ENCODE data around the gene TGFBR2. TPM values are rescaled to one million over a fixed set of nuclear protein-coding genes. Genes with fewer than 3 reads are reported as not detected.

The TGFBR2 gene
- total and polyA plus RNA-seq, 2 of the 13 experiments (the other 11 are each of a cell fraction or from before 2014, with no cell fraction given) = 82.2 to 187 TPM

DNA sequence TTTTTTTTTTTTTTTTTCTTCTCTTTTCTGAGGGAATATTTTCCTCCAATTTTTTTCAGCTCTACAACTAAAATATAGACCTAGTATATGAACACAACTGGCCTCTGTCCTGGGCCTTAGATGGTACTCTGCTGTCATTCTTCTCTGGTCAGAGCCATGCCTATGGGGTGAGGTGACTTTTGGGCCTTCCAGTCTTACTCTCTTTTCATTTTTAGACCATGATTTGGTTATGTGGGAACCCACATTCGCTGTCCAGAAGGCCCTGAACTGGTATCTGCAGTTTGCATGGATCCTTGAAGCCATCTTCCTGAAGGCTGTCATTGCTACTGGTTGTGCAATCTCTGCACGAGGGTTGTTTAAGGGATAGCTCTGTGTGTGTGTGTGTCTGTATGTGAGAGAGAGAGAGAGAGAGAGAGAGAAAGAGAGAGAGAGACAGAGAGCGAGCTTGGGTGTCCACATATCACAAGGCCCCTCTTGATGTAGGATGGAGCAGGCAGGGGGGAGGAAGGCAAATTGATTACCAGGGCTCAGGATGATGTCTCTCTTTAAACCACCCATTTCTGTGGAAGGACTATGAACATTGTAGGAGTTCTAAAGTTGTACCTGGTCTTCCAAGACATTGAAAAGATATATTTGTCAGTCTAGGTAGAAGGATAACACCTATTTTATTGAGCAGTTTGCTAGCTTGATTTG lies 6.9 kb downstream of the TGFBR2 start (continued):
- TF ChIP-seq, protein P1, sequence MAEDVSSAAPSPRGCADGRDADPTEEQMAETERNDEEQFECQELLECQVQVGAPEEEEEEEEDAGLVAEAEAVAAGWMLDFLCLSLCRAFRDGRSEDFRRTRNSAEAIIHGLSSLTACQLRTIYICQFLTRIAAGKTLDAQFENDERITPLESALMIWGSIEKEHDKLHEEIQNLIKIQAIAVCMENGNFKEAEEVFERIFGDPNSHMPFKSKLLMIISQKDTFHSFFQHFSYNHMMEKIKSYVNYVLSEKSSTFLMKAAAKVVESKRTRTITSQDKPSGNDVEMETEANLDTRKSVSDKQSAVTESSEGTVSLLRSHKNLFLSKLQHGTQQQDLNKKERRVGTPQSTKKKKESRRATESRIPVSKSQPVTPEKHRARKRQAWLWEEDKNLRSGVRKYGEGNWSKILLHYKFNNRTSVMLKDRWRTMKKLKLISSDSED (CRISPR knock-in tag; IDR thresholded peaks at IDR 0.05) = no peak
- TF ChIP-seq, protein P2, sequence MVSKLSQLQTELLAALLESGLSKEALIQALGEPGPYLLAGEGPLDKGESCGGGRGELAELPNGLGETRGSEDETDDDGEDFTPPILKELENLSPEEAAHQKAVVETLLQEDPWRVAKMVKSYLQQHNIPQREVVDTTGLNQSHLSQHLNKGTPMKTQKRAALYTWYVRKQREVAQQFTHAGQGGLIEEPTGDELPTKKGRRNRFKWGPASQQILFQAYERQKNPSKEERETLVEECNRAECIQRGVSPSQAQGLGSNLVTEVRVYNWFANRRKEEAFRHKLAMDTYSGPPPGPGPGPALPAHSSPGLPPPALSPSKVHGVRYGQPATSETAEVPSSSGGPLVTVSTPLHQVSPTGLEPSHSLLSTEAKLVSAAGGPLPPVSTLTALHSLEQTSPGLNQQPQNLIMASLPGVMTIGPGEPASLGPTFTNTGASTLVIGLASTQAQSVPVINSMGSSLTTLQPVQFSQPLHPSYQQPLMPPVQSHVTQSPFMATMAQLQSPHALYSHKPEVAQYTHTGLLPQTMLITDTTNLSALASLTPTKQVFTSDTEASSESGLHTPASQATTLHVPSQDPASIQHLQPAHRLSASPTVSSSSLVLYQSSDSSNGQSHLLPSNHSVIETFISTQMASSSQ (IDR thresholded peaks at IDR 0.05; ENCODE audit: low read depth) = no peak
- TF ChIP-seq, protein P2 (CRISPR knock-in tag; IDR thresholded peaks at IDR 0.05; ENCODE audit: borderline replicate concordance) = peak; percentile 31; the same call in 1 of the 2 replicates
- TF ChIP-seq MLLT10 (CRISPR knock-in tag; IDR thresholded peaks at IDR 0.05) (0 out of 2 replicates have a peak, but pooled peaks have one; percentile 57), NFE2L2 (IDR thresholded peaks at IDR 0.05; ENCODE audit: low read length) (no peak), ZNF317 (CRISPR knock-in tag; IDR thresholded peaks at IDR 0.05) (peak; percentile 75), SOX13 (IDR thresholded peaks at IDR 0.05) (no peak), SOX13 (CRISPR knock-in tag; conservative IDR thresholded peaks at IDR 0.05 in 1 of 2, IDR thresholded peaks at IDR 0.05 in 1 of 2) (peak in 1 of 2 experiments; percentile 31; a peak in 1 of 4 replicates), JUND (CRISPR knock-in tag; IDR thresholded peaks at IDR 0.05) (no peak), KMT2B (CRISPR knock-in tag; IDR thresholded peaks at IDR 0.05) (no peak), ZNF552 (CRISPR knock-in tag; IDR thresholded peaks at IDR 0.05; ENCODE audit: borderline replicate concordance) (peak; percentile 90; the same call in 1 of the 2 replicates), EP300 (IDR thresholded peaks at IDR 0.05; ENCODE audit: low read depth in 2 of 2, low read length in 2 of 2) (0 out of 4 replicates have a peak, but pooled peaks of 1 of the 2 experiments have one; percentile 23), EP300 (CRISPR knock-in tag; IDR thresholded peaks at IDR 0.05; ENCODE audit: borderline replicate concordance) (no peak), RARA (CRISPR knock-in tag; IDR thresholded peaks at IDR 0.05) (no peak), NR2F2 (IDR thresholded peaks at IDR 0.05; ENCODE audit: borderline replicate concordance, low read depth) (no peak)
- TF ChIP-seq, protein P3, sequence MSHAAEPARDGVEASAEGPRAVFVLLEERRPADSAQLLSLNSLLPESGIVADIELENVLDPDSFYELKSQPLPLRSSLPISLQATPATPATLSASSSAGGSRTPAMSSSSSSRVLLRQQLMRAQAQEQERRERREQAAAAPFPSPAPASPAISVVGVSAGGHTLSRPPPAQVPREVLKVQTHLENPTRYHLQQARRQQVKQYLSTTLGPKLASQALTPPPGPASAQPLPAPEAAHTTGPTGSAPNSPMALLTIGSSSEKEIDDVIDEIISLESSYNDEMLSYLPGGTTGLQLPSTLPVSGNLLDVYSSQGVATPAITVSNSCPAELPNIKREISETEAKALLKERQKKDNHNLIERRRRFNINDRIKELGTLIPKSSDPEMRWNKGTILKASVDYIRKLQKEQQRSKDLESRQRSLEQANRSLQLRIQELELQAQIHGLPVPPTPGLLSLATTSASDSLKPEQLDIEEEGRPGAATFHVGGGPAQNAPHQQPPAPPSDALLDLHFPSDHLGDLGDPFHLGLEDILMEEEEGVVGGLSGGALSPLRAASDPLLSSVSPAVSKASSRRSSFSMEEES (CRISPR knock-in tag; IDR thresholded peaks at IDR 0.05) = no peak
- TF ChIP-seq, protein P4, sequence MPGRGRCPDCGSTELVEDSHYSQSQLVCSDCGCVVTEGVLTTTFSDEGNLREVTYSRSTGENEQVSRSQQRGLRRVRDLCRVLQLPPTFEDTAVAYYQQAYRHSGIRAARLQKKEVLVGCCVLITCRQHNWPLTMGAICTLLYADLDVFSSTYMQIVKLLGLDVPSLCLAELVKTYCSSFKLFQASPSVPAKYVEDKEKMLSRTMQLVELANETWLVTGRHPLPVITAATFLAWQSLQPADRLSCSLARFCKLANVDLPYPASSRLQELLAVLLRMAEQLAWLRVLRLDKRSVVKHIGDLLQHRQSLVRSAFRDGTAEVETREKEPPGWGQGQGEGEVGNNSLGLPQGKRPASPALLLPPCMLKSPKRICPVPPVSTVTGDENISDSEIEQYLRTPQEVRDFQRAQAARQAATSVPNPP (CRISPR knock-in tag; IDR thresholded peaks at IDR 0.05) = peak; percentile 48; the same call in 1 of the 2 replicates
- TF ChIP-seq, protein P5, sequence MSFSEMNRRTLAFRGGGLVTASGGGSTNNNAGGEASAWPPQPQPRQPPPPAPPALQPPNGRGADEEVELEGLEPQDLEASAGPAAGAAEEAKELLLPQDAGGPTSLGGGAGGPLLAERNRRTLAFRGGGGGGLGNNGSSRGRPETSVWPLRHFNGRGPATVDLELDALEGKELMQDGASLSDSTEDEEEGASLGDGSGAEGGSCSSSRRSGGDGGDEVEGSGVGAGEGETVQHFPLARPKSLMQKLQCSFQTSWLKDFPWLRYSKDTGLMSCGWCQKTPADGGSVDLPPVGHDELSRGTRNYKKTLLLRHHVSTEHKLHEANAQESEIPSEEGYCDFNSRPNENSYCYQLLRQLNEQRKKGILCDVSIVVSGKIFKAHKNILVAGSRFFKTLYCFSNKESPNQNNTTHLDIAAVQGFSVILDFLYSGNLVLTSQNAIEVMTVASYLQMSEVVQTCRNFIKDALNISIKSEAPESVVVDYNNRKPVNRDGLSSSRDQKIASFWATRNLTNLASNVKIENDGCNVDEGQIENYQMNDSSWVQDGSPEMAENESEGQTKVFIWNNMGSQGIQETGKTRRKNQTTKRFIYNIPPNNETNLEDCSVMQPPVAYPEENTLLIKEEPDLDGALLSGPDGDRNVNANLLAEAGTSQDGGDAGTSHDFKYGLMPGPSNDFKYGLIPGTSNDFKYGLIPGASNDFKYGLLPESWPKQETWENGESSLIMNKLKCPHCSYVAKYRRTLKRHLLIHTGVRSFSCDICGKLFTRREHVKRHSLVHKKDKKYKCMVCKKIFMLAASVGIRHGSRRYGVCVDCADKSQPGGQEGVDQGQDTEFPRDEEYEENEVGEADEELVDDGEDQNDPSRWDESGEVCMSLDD (CRISPR knock-in tag; IDR thresholded peaks at IDR 0.05; ENCODE audit: borderline replicate concordance) = no peak

Measured in HepG2 (cell line).